HepG2 (cell line): ENCODE results near the gene INO80B. TPM values are rescaled to one million over a fixed set of nuclear protein-coding genes. Genes with fewer than 3 reads are reported as not detected.

Experiments
- ATAC-seq: fragments of 200-7000 bp; cut with Tn5 transposase; 3 replicates; pipeline ENCODE4 v1.9.1; 2020; ENCODE audit warnings: mild to moderate bottlenecking, moderate library complexity
- BruUV-seq: library from RNA; stranded (reverse); fragments of 400-500 nt; replicated peaks from 2 replicates; lab custom pipeline; 2021; lab: Mats Ljungman, UMichigan
- CTCF ChIA-PET: fragments of 300-600 bp; formaldehyde crosslinking; extraction: SDS; loops from one replicate; lab custom pipeline; 2021; ENCODE audit warnings: low total read pairs, inconsistent platforms, low intra/inter-chr PET ratio; lab: Yijun Ruan, JAX
- POLR2A ChIA-PET: fragments of 350-600 bp; sonication (Branson Sonifier 250); formaldehyde crosslinking; loops from one replicate; lab custom pipeline; 2020; ENCODE audit warnings: antibody characterized with exemption, inconsistent platforms; lab: Yijun Ruan, JAX
- DNase-seq: peaks from one replicate; pipeline ENCODE4 v3.0.0-alpha.2; 2015; ENCODE audit warnings: low spot score
- FAIRE-seq: peaks from 3 replicates; lab custom pipeline; 2011; peaks lifted over from hg19 to GRCh38; lab: Jason Lieb, UNC
- H2AFZ ChIP-seq: one replicate; pipeline ENCODE4 v1.6.1; 2011; ENCODE audit warnings: low read length, inconsistent platforms
- H3K27ac ChIP-seq: fragments of 300-600 bp; 3 replicates; pipeline ENCODE4 v1.8.0; 2011; ENCODE audit warnings: mixed run types, mild to moderate bottlenecking, mixed read lengths, low read length, inconsistent platforms; ENCODE audit not compliant: insufficient read depth; ENCODE audit errors: extremely low read length
- H3K27me3 ChIP-seq, 2 experiments: fragments of 200-600 bp in 1 of 2; 2 replicates in 1 of 2; 3 replicates in 1 of 2; pipeline versions ENCODE4 v1.6.0 to v1.8.0; 2011; ENCODE audit warnings: low read length in 2 of 2, mild to moderate bottlenecking in 2 of 2, moderate library complexity in 2 of 2, inconsistent platforms in 1 of 2; ENCODE audit not compliant: insufficient read depth in 2 of 2, control insufficient read depth in 1 of 2
- H3K36me3 ChIP-seq, 2 experiments: fragments of 200-600 bp in 1 of 2; replicated peaks in 1 of 2; 2 replicates in 1 of 2; 3 replicates in 1 of 2; pipeline versions ENCODE4 v1.5.1 to v1.8.0; 2011; ENCODE audit warnings: low read length in 2 of 2, inconsistent platforms in 1 of 2; ENCODE audit not compliant: insufficient read depth in 2 of 2, control insufficient read depth in 1 of 2
- H3K4me1 ChIP-seq: 2 replicates; pipeline ENCODE4 v1.5.1; 2012; ENCODE audit warnings: low read length, inconsistent platforms; ENCODE audit not compliant: insufficient read depth
- H3K4me2 ChIP-seq: 2 replicates; pipeline ENCODE4 v1.6.0; 2011; ENCODE audit warnings: low read depth, low read length, inconsistent platforms
- H3K4me3 ChIP-seq, 3 experiments: fragments of 200-600 bp in 1 of 3; sonication (generic), shearing (Covaris generic) in 1 of 3; replicated peaks in 1 of 3; 2 replicates each; pipeline ENCODE4 v1.5.1; 2011 to 2016; ENCODE audit warnings: low read length in 3 of 3, inconsistent platforms in 2 of 3, low read depth in 2 of 3, mild to moderate bottlenecking in 2 of 3, control low read depth in 1 of 3, mixed read lengths in 1 of 3; ENCODE audit not compliant: insufficient read depth in 1 of 3
- H3K79me2 ChIP-seq: one replicate; pipeline ENCODE4 v1.6.1; 2011; ENCODE audit warnings: low read length, inconsistent platforms; ENCODE audit not compliant: insufficient read depth
- H3K9ac ChIP-seq: 2 replicates; pipeline ENCODE4 v1.6.0; 2011; ENCODE audit warnings: mild to moderate bottlenecking, low read depth, low read length, inconsistent platforms; ENCODE audit not compliant: insufficient read depth
- H3K9me3 ChIP-seq: 2 replicates; pipeline ENCODE4 v1.5.1; 2012; ENCODE audit warnings: mild to moderate bottlenecking, low read length
- H4K20me1 ChIP-seq: 2 replicates; pipeline ENCODE4 v1.6.0; 2011; ENCODE audit warnings: inconsistent platforms, mild to moderate bottlenecking, low read length, moderate library complexity; ENCODE audit not compliant: insufficient read depth
- ATM ChIP-seq: fragments of 450-650 bp; IDR thresholded peaks from 2 replicates; pipeline ENCODE4 v1.7.1; 2017; ENCODE audit warnings: mild to moderate bottlenecking, borderline replicate concordance
- GFI1 ChIP-seq: sonication (generic); formaldehyde crosslinking; IDR thresholded peaks from 2 replicates; pipeline ENCODE4 v1.5.0; 2020; ENCODE audit warnings: missing genetic modification reagents, mild to moderate bottlenecking, borderline replicate concordance
- NFIC ChIP-seq: IDR thresholded peaks from 2 replicates; pipeline ENCODE4 v1.6.1; 2012; ENCODE audit warnings: mild to moderate bottlenecking, low read length, inconsistent platforms
- ZNF263 ChIP-seq: sonication (generic); formaldehyde crosslinking; IDR thresholded peaks from 2 replicates; pipeline ENCODE4 v1.4.0; 2020; ENCODE audit warnings: missing genetic modification reagents
- ZNF431 ChIP-seq: sonication (generic); formaldehyde crosslinking; IDR thresholded peaks from 2 replicates; pipeline ENCODE4 v1.9.0; 2022; ENCODE audit warnings: missing genetic modification reagents, low read depth, mild to moderate bottlenecking, borderline replicate concordance
- ZNF460 ChIP-seq: sonication (generic); formaldehyde crosslinking; IDR thresholded peaks from 2 replicates; pipeline ENCODE4 v1.5.1; 2020; ENCODE audit warnings: missing genetic modification reagents, mild to moderate bottlenecking, borderline replicate concordance
- ZNF558 ChIP-seq: sonication (generic); formaldehyde crosslinking; IDR thresholded peaks from 2 replicates; pipeline ENCODE4 v1.9.0; 2022; ENCODE audit warnings: mild to moderate bottlenecking, missing genetic modification reagents, borderline replicate concordance
- ZNF629 ChIP-seq: sonication (generic); formaldehyde crosslinking; conservative IDR thresholded peaks from 2 replicates; pipeline ENCODE4 v1.5.0; 2020; ENCODE audit warnings: missing genetic modification reagents
- WGBS: methylation state at CpG from one replicate; pipeline ENCODE4 v1.1.6; 2017; ENCODE audit warnings: low lambda C conversion rate; 5-methylcytosine and 5-hydroxymethylcytosine counted together
- in situ Hi-C: cut with HindIII; loops from 2 replicates; pipeline ENCODE4 v1.10.0; 2017; ENCODE audit warnings: low pct_unique_long_range_greater_than_20kb; ENCODE audit not compliant: extremely low pct_ligation_motif_present
- intact Hi-C: fragments of 100-400 bp; cut with micrococcal nuclease; formaldehyde crosslinking; loops from one replicate; pipeline ENCODE4 v1.10.0; 2022; ENCODE audit not compliant: unreplicated experiment
- polyA plus RNA-seq, 8 experiments: library from polyadenylated mRNA; depleted of rRNA in 3 of 8; stranded (reverse) in 7 of 8; unstranded in 1 of 8; fragments of >200 nt; fragmentation: Illumina TruSeq in 4 of 8; extraction: Trizol in 4 of 8; gene quantifications; 2 replicates each; pipeline versions ENCODE4 v1.2.1 to v1.2.3, GENCODE V29; 2011 to 2016; ENCODE audit warnings: low read depth in 4 of 8, missing spikeins in 1 of 8, mixed read lengths in 1 of 8; ENCODE audit not compliant: insufficient read depth in 1 of 8
- total RNA-seq, 5 experiments: library from RNA; depleted of rRNA; stranded (reverse); fragments of >200 nt; fragmentation: Illumina TruSeq; extraction: Trizol; gene quantifications; 2 replicates each; pipeline ENCODE4 v1.2.3, GENCODE V29; 2016; ENCODE audit warnings: low read depth in 1 of 5
- TF ChIP-seq, protein P1 (sequence below), 2 experiments: fragments of 450-650 bp in 1 of 2; sonication (generic) in 1 of 2; formaldehyde crosslinking in 1 of 2; IDR thresholded peaks; 2 replicates each; pipeline versions ENCODE4 v1.6.1 to v1.8.0; 2016 to 2022; ENCODE audit warnings: antibody characterized with exemption in 1 of 2, mild to moderate bottlenecking in 1 of 2, missing genetic modification reagents in 1 of 2
- TF ChIP-seq, protein P2 (sequence below): sonication (generic); formaldehyde crosslinking; IDR thresholded peaks from 2 replicates; pipeline ENCODE4 v1.4.0; 2020; ENCODE audit warnings: mild to moderate bottlenecking, missing genetic modification reagents

Gene INO80B
- total and polyA plus RNA-seq, 2 of the 13 experiments (the other 11 are each of a cell fraction or from before 2014, with no cell fraction given): 6.2 to 14.5 TPM

DNA sequence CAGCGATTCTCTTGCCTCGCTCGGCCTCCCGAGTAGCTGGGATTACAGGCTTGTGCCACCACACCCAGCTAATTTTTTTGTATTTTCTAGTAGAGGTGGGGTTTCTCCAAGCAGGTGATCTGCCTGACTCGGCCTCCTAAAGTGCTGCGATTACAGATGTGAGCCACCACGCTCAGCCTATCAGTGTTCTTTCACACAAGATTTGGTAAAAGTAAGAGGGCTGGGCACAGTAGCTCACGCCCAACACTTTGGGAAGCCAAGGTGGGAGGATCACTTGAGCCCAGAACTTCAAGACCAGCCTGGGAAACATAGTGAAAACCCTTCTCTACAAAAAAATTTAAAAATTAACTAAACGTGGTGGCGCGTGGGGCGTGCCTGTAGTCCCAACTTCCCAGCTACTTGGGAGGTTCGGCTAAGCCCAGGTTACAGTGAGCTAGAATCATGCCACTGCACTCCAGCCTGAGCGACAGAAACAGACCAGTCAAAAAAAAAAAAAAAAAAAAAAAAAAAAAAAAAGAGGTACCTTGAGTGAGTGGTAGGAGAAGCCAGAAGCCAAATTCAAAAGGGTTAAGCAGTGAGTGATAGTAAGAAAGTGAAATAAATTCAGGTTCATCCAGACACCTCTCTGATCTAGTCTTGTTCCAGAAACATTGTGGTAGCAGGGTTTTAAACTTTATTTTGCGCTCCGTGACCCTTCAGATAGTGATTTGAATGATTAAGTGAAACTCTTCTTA lies 16.6 kb downstream of the INO80B start:
- H3K4me3 ChIP-seq: peak overlapping the region; percentile 67 to 91 (median 83)
- peaks cover 7 to 16% of the 10 kb centered on the region in 2 experiments for H3K36me3 ChIP-seq
- H3K4me1 ChIP-seq: peaks cover 51% of the 10 kb centered on the region
- in situ Hi-C loops (no loop called here), intact Hi-C loops (loop anchor here (1.0 to 2.0 kb wide), 2 partner anchors 13 to 58 kb away; partner anchors contain the start of genes AUP1, HTRA2 and WBP1)
- H3K9me3 ChIP-seq: no peaks in the 10 kb centered on the region
- peak overlapping the region; percentile 95 for H3K4me2 ChIP-seq
- ATAC-seq (peak; percentile 12), DNase-seq (no peak), FAIRE-seq (no peak)
- ChIA-PET POLR2A (interaction anchor here (0.7 to 20.6 kb wide), 16 partner anchors 10 to 293 kb away, joined by 3 to 795 read pairs (median 6); partner anchors contain the start of genes AUP1, CCDC142, DQX1 and HTRA2), CTCF (no interaction called here)
- 46% methylated on average over 16 of the region's 16 CpGs for WGBS
- H3K27me3 ChIP-seq: no peaks in the 10 kb centered on the region; a peak in 1 of 5 replicates
- H3K79me2 ChIP-seq: peaks cover 2% of the 10 kb centered on the region
- peak overlapping the region; percentile 83 for H3K27ac ChIP-seq
- no peaks in the 10 kb centered on the region for H4K20me1 ChIP-seq
- H2AFZ ChIP-seq: no peak overlapping the region
- H3K9ac ChIP-seq: peak overlapping the region; percentile 86
- no TSS peak for BruUV-seq
- TF ChIP-seq, protein P1, sequence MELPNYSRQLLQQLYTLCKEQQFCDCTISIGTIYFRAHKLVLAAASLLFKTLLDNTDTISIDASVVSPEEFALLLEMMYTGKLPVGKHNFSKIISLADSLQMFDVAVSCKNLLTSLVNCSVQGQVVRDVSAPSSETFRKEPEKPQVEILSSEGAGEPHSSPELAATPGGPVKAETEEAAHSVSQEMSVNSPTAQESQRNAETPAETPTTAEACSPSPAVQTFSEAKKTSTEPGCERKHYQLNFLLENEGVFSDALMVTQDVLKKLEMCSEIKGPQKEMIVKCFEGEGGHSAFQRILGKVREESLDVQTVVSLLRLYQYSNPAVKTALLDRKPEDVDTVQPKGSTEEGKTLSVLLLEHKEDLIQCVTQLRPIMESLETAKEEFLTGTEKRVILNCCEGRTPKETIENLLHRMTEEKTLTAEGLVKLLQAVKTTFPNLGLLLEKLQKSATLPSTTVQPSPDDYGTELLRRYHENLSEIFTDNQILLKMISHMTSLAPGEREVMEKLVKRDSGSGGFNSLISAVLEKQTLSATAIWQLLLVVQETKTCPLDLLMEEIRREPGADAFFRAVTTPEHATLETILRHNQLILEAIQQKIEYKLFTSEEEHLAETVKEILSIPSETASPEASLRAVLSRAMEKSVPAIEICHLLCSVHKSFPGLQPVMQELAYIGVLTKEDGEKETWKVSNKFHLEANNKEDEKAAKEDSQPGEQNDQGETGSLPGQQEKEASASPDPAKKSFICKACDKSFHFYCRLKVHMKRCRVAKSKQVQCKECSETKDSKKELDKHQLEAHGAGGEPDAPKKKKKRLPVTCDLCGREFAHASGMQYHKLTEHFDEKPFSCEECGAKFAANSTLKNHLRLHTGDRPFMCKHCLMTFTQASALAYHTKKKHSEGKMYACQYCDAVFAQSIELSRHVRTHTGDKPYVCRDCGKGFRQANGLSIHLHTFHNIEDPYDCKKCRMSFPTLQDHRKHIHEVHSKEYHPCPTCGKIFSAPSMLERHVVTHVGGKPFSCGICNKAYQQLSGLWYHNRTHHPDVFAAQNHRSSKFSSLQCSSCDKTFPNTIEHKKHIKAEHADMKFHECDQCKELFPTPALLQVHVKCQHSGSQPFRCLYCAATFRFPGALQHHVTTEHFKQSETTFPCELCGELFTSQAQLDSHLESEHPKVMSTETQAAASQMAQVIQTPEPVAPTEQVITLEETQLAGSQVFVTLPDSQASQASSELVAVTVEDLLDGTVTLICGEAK (IDR thresholded peaks at IDR 0.05): peak; percentile 14; the same call in 1 of the 2 replicates
- TF ChIP-seq, protein P1 (CRISPR knock-in tag; IDR thresholded peaks at IDR 0.05): no peak
- no peak for TF ChIP-seq GFI1
- TF ChIP-seq, protein P2, sequence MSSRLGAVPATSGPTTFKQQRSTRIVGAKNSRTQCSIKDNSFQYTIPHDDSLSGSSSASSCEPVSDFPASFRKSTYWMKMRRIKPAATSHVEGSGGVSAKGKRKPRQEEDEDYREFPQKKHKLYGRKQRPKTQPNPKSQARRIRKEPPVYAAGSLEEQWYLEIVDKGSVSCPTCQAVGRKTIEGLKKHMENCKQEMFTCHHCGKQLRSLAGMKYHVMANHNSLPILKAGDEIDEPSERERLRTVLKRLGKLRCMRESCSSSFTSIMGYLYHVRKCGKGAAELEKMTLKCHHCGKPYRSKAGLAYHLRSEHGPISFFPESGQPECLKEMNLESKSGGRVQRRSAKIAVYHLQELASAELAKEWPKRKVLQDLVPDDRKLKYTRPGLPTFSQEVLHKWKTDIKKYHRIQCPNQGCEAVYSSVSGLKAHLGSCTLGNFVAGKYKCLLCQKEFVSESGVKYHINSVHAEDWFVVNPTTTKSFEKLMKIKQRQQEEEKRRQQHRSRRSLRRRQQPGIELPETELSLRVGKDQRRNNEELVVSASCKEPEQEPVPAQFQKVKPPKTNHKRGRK: peak; percentile 12; the same call in 1 of the 2 replicates
- no peak for TF ChIP-seq ATM
- peak; percentile 23; the same call in 1 of the 2 replicates for TF ChIP-seq ZNF263
- TF ChIP-seq ZNF460 (CRISPR knock-in tag): peak; percentile 43; the same call in 1 of the 2 replicates
- TF ChIP-seq ZNF431: 0 out of 2 replicates have a peak, but pooled peaks have one; percentile 26
- TF ChIP-seq ZNF558 (CRISPR knock-in tag): 0 out of 2 replicates have a peak, but pooled peaks have one; percentile 16
- no peak for TF ChIP-seq ZNF629 (CRISPR knock-in tag)
- TF ChIP-seq NFIC: 0 out of 2 replicates have a peak, but pooled peaks have one; percentile 28
